Calu3 (cell line): ENCODE data around the gene FARP1. TPM values are rescaled to one million over a fixed set of nuclear protein-coding genes. Genes with fewer than 3 reads are reported as not detected.

Experiments
- BruUV-seq: library from RNA; stranded (reverse); fragments of 400-500 nt; replicated peaks from 2 replicates; lab custom pipeline; 2021; lab: Mats Ljungman, UMichigan
- CTCF ChIA-PET: fragments of 300-600 bp; sonication (Branson Sonifier 250); formaldehyde crosslinking; loops from one replicate; lab custom pipeline; 2022; ENCODE audit warnings: antibody characterized with exemption; lab: Charles Lee
- DNase-seq: peaks from one replicate; pipeline ENCODE4 v3.0.0; 2022
- H3K27ac Mint-ChIP-seq: one replicate; pipeline ENCODE4 v1.8.0; 2022; ENCODE audit warnings: mixed read lengths; ENCODE audit not compliant: unreplicated experiment
- H3K27me3 Mint-ChIP-seq: one replicate; pipeline ENCODE4 v1.8.0; 2022; ENCODE audit warnings: mixed read lengths; ENCODE audit not compliant: unreplicated experiment
- H3K36me3 Mint-ChIP-seq: one replicate; pipeline ENCODE4 v1.8.0; 2022; ENCODE audit warnings: mild to moderate bottlenecking, moderate library complexity, mixed read lengths; ENCODE audit not compliant: insufficient read depth, unreplicated experiment
- H3K4me1 Mint-ChIP-seq: one replicate; pipeline ENCODE4 v1.8.0; 2022; ENCODE audit warnings: mild to moderate bottlenecking, low read depth, mixed read lengths; ENCODE audit not compliant: unreplicated experiment
- H3K4me3 Mint-ChIP-seq: one replicate; pipeline ENCODE4 v1.8.0; 2022; ENCODE audit warnings: mild to moderate bottlenecking, low read depth, moderate library complexity, mixed read lengths; ENCODE audit not compliant: unreplicated experiment
- H3K9me3 Mint-ChIP-seq: one replicate; pipeline ENCODE4 v1.8.0; 2022; ENCODE audit warnings: low read depth, mixed read lengths; ENCODE audit not compliant: unreplicated experiment
- CTCF ChIP-seq: fragments of 200-600 bp; IDR thresholded peaks from one replicate; pipeline ENCODE4 v1.8.0; 2022; ENCODE audit warnings: antibody characterized with exemption; ENCODE audit not compliant: unreplicated experiment
- intact Hi-C: fragments of 100-400 bp; cut with micrococcal nuclease; formaldehyde crosslinking; loops from one replicate; pipeline ENCODE4 v1.10.0; 2022; ENCODE audit not compliant: unreplicated experiment
- total RNA-seq: library from RNA; stranded (reverse); gene quantifications from 2 replicates; pipeline ENCODE4 v1.2.3, GENCODE V29; 2022

FARP1 gene
- total RNA-seq, 1 experiment from 2014 or later, result 47.0 TPM

- TF ChIP-seq CTCF, result no peak
- Mint-ChIP-seq H3K4me3 (no peak overlapping the region), H3K27ac (no peak overlapping the region), H3K27me3 (no peaks in the 10 kb centered on the region), H3K9me3 (no peaks in the 10 kb centered on the region), H3K4me1 (peaks cover 19% of the 10 kb centered on the region), H3K36me3 (no peaks in the 10 kb centered on the region)
- intact Hi-C loops, result no loop called here
- CTCF ChIA-PET, result no interaction called here
- DNase-seq, result no peak
- no TSS peak for BruUV-seq
Observed at GRCh38 chr13:98315466-98315865, 172.6 kb downstream of the FARP1 start.

- Mint-ChIP-seq H3K27me3 (no peaks in the 10 kb centered on the region), H3K4me1 (peaks cover 14% of the 10 kb centered on the region), H3K9me3 (no peaks in the 10 kb centered on the region), H3K36me3 (no peaks in the 10 kb centered on the region), H3K27ac (no peak overlapping the region), H3K4me3 (no peak overlapping the region)
- DNase-seq, result no peak
- CTCF ChIA-PET, result interaction anchor here (0.7 kb wide), 1 partner anchor 10 kb away, joined by 3 read pairs; no protein-coding TSS in a partner anchor
- BruUV-seq, result no TSS peak
- TF ChIP-seq CTCF, result no peak
- intact Hi-C loops, result no loop called here
Observed at GRCh38 chr13:98315902-98316301, 173.0 kb downstream of the FARP1 start.

- Mint-ChIP-seq H3K9me3 (no peaks in the 10 kb centered on the region), H3K4me1 (peaks cover 10% of the 10 kb centered on the region), H3K27ac (no peak overlapping the region), H3K27me3 (no peaks in the 10 kb centered on the region), H3K36me3 (no peaks in the 10 kb centered on the region), H3K4me3 (no peak overlapping the region)
- no peak for TF ChIP-seq CTCF
- intact Hi-C loops, result no loop called here
- DNase-seq, result no peak
- no TSS peak for BruUV-seq
- CTCF ChIA-PET, result interaction anchor here (0.6 kb wide), 1 partner anchor 63 kb away, joined by 3 read pairs; no protein-coding TSS in a partner anchor
Observed at GRCh38 chr13:98317573-98318171, 174.8 kb downstream of the FARP1 start.

DNA sequence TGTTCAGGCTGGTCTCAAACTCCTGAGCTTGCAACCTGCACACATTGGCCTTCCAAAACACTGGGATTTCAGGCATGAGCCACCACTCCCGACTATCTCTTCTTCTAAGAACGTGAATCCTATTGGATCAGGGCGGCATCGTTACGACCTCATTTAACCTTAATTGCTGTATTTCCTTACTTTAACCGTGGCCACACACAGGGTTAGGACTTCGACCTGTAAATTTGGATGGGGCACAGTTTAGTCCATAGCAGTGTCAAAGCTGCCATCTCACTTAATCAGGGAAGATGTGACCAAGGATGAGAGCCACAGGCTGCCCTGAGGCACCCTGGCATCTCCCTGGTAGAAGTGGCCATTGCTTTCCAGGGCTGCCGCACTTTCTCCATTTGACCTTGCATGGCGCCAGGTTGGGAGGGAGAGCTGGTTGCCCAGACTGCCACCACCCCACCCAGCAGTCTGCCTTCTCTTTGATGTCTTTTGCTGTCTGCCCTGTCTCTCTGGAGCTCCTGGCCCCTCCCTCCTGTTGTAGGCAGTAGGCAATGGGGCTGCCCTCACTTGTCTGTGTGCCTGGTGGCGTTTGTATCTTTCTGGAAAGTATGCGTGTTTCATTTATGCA lies 175.5 kb downstream of the FARP1 start:
- no peak for TF ChIP-seq CTCF
- H3K36me3 Mint-ChIP-seq, result no peaks in the 10 kb centered on the region
- no peaks in the 10 kb centered on the region for H3K9me3 Mint-ChIP-seq
- CTCF ChIA-PET, result no interaction called here
- intact Hi-C loops, result no loop called here
- no peak for DNase-seq
- H3K4me3 Mint-ChIP-seq, result no peak overlapping the region
- no TSS peak for BruUV-seq
- peaks cover 3% of the 10 kb centered on the region for H3K4me1 Mint-ChIP-seq
- no peaks in the 10 kb centered on the region for H3K27me3 Mint-ChIP-seq
- H3K27ac Mint-ChIP-seq, result no peak overlapping the region
